ENCODE data around the gene DGKZ. TPM values are rescaled to one million over a fixed set of nuclear protein-coding genes. Genes with fewer than 3 reads are reported as not detected.

Gene DGKZ
- total RNA-seq, 1 donor from 2014 or later: 55.3 TPM

- intact Hi-C loops (cut with DNase I): no loop called here
- Histone ChIP-seq H3K27me3 (ENCODE audit: low read depth) (no peaks in the 10 kb centered on the region), H3K27ac (no peak overlapping the region), H3K4me1 (no peaks in the 10 kb centered on the region), H3K9me3 (no peaks in the 10 kb centered on the region), H3K4me3 (no peak overlapping the region), H3K36me3 (peaks cover 55% of the 10 kb centered on the region)
- DNase-seq (no peak), ATAC-seq (no peak)
- no peak for TF ChIP-seq CTCF (IDR thresholded peaks at IDR 0.05)
Measured at GRCh38 chr11:46421257-46421880, 74.1 kb downstream of the DGKZ start.

- ATAC-seq (no peak), DNase-seq (no peak)
- no peak overlapping the region for H3K27ac ChIP-seq
- H3K27me3 ChIP-seq (ENCODE audit: low read depth): no peaks in the 10 kb centered on the region
- no peak overlapping the region for H3K4me3 ChIP-seq
- H3K4me1 ChIP-seq: no peaks in the 10 kb centered on the region
- intact Hi-C loops (cut with DNase I): no loop called here
- H3K36me3 ChIP-seq: peaks cover 50% of the 10 kb centered on the region
- no peaks in the 10 kb centered on the region for H3K9me3 ChIP-seq
- no peak for TF ChIP-seq CTCF (IDR thresholded peaks at IDR 0.05)
Measured at GRCh38 chr11:46422588-46422987, 75.3 kb downstream of the DGKZ start.

GRCh38 chr11:46426233-46426991 lies 79.1 kb downstream of the DGKZ start:
- Histone ChIP-seq H3K9me3 (no peaks in the 10 kb centered on the region), H3K4me1 (no peaks in the 10 kb centered on the region), H3K27me3 (ENCODE audit: low read depth) (no peaks in the 10 kb centered on the region), H3K4me3 (no peak overlapping the region), H3K27ac (no peak overlapping the region), H3K36me3 (peaks cover 63% of the 10 kb centered on the region)
- intact Hi-C loops (cut with DNase I): no loop called here
- DNase-seq: no peak
- no peak for TF ChIP-seq CTCF (IDR thresholded peaks at IDR 0.05)
- ATAC-seq: no peak

- H3K27me3 ChIP-seq (ENCODE audit: low read depth): no peaks in the 10 kb centered on the region
- H3K36me3 ChIP-seq: peaks cover 65% of the 10 kb centered on the region
- H3K9me3 ChIP-seq: no peaks in the 10 kb centered on the region
- no peak for TF ChIP-seq CTCF (IDR thresholded peaks at IDR 0.05)
- no peak overlapping the region for H3K4me3 ChIP-seq
- intact Hi-C loops (cut with DNase I): no loop called here
- DNase-seq (no peak), ATAC-seq (no peak)
- no peaks in the 10 kb centered on the region for H3K4me1 ChIP-seq
- H3K27ac ChIP-seq: no peak overlapping the region
Measured at GRCh38 chr11:46427364-46427763, 80.1 kb downstream of the DGKZ start.

GRCh38 chr11:46429717-46430116 lies 82.5 kb downstream of the DGKZ start:
- Histone ChIP-seq H3K36me3 (peaks cover 78% of the 10 kb centered on the region), H3K27me3 (ENCODE audit: low read depth) (no peaks in the 10 kb centered on the region), H3K4me1 (no peaks in the 10 kb centered on the region), H3K27ac (no peak overlapping the region), H3K4me3 (no peak overlapping the region), H3K9me3 (no peaks in the 10 kb centered on the region)
- DNase-seq: no peak
- ATAC-seq: no peak
- intact Hi-C loops (cut with DNase I): no loop called here
- TF ChIP-seq CTCF (IDR thresholded peaks at IDR 0.05): no peak

Small RNA genes lying within 50 kb of the gene (microRNA-seq; reads per million reads assigned to microRNA genes)
- not detected for gene MIR4688 (ENCODE audit: borderline number of aligned reads)

Other genes starting within 250 kb of the DGKZ start
- 48.4 TPM for gene PHF21A, start 226.0 kb upstream of the DGKZ start, total RNA-seq
- 40.5 TPM for gene CREB3L1, start 69.8 kb upstream of the DGKZ start, total RNA-seq
- 26.1 TPM for gene MDK, start 34.2 kb downstream of the DGKZ start, total RNA-seq
- not detected for gene CHRM4, start 44.3 kb downstream of the DGKZ start, total RNA-seq
- gene AMBRA1, start 246.6 kb downstream of the DGKZ start, total RNA-seq: 39.9 TPM